Stimulated activated CD4-positive, alpha-beta T cell treated with anti-CD3 and anti-CD28 coated beads, Interleukin-1b, Interleukin-23, amount 100 ng/mL, for 4 hours (primary cell): ENCODE measurements around the gene PDCD7.
"Not testable (repeated sequence)": the region's sequence is repeated elsewhere in the genome, so short reads cannot be mapped to it uniquely, and the experiment has no call there.

Source experiments
- DNase-seq, 2 donors: peaks; one replicate each; pipeline ENCODE4 v3.0.0-alpha.2; 2020; ENCODE audit warnings: low read depth in 2 of 2

The PDCD7 gene

GRCh38 chr15:65074946-65075345 lies 58.7 kb downstream of the PDCD7 start:
- DNase-seq, result not testable (repeated sequence)

GRCh38 chr15:65072617-65073016 lies 61.0 kb downstream of the PDCD7 start:
- no peak for DNase-seq

- no peak for DNase-seq
Measured at GRCh38 chr15:65072027-65072426, 61.6 kb downstream of the PDCD7 start.

GRCh38 chr15:65071381-65071811 lies 62.2 kb downstream of the PDCD7 start:
- DNase-seq, result no peak

GRCh38 chr15:65069779-65070546 lies 63.6 kb downstream of the PDCD7 start:
- no peak for DNase-seq

GRCh38 chr15:65069179-65069578 lies 64.4 kb downstream of the PDCD7 start:
- no peak for DNase-seq

GRCh38 chr15:65068403-65068788 lies 65.2 kb downstream of the PDCD7 start:
- no peak for DNase-seq

GRCh38 chr15:65067645-65068402 lies 65.8 kb downstream of the PDCD7 start, which contains the start of gene RASL12:
RASL12 (minus strand) TSS chr15:65067991; CDS start chr15:65067835, 156 bp downstream.
- no peak for DNase-seq
